Right ventricle myocardium superior (tissue), 1 donor: ENCODE data around the gene CMTM5. TPM values are rescaled to one million over a fixed set of nuclear protein-coding genes. Genes with fewer than 3 reads are reported as not detected.

Experiments used
- ATAC-seq: fragments of 200-7000 bp; cut with Tn5 transposase; one replicate; pipeline ENCODE4 v1.9.1; 2020; ENCODE audit warnings: mild to moderate bottlenecking; ENCODE audit not compliant: poor library complexity
- DNase-seq: peaks from one replicate; pipeline ENCODE4 v3.0.0-alpha.2; 2020
- intact Hi-C: fragments of 100-400 bp; cut with DNase I; formaldehyde crosslinking; loops from one replicate; pipeline ENCODE4 v1.11.2; 2022
- total RNA-seq: library from RNA; stranded (reverse); fragmentation: NEBNext Ultra II Directional; extraction: Animal tissue kit (Norgen Biotek cat#: 25700); gene quantifications from one replicate; pipeline ENCODE4 v1.2.1, GENCODE V29; 2021
- donor health status: DM: no; HTN: yes; CAD: no; lungs with severe emphysema.

Gene CMTM5
- total RNA-seq, 1 donor from 2014 or later: 0.27 TPM

- intact Hi-C loops: no loop called here
- ATAC-seq (no peak), DNase-seq (no peak)
Measured at GRCh38 chr14:23355871-23356435, 20.9 kb upstream of the CMTM5 start.

GRCh38 chr14:23356662-23357061 lies 20.2 kb upstream of the CMTM5 start:
- ATAC-seq (no peak), DNase-seq (no peak)
- intact Hi-C loops: no loop called here

DNA sequence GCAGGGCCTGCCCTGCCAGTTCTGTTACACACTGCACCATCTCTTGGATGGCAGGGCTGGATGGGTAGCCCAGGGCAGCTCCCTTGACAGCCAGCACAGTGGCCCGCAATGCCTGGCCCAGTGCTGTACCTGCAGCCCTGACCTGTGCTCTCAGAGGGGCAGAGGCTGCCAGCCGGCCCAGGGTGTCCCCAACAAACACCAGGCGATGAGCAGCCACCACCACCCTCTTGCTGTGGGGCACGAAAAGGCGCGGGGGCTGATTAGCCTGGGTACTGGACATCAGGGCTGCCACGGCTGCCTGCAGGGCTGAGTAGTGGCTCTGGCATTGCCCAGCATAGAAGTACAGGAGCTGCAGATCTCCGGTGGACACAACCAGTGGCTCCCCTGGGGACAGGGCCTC lies 19.6 kb upstream of the CMTM5 start:
- no peak for ATAC-seq
- intact Hi-C loops: no loop called here
- no peak for DNase-seq

- intact Hi-C loops: no loop called here
- peak; percentile 41 for ATAC-seq
Measured at GRCh38 chr14:23358042-23358441, 18.8 kb upstream of the CMTM5 start.

DNA sequence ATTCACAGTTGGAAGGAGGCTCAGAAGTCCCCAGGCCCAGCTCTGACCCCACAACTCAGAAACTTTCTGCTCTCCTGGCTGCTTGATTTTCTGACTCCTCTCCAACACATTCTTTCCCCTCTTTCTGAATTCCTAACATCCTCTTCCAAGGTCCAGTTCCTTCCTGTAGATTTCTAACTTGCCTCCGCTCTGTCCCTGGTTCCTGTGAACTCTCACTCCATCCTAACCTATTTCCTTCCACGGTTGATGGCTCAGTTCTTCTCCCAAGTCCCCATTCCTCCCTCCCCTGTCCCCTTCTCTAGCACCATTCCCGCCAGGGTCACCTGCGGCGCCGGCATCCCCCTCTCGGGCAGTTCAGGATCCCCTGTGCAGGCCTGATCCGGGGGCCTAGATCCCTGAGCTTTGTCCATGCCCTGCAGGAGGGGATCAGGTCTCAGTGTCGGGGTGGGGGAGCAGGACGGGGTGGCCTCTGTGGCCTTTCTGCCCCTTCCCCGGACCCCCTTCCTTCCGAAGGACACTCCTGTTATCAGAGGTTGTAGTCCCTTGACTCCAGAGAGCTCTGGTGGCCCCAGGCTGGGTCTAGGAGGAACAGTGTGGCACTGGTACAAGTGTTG lies 18.2 kb upstream of the CMTM5 start:
- intact Hi-C loops: no loop called here
- no peak for DNase-seq
- ATAC-seq: no peak

More at GRCh38 chr14:23358042-23358441, 18.8 kb upstream of the CMTM5 start:
- DNase-seq: no peak

DNA sequence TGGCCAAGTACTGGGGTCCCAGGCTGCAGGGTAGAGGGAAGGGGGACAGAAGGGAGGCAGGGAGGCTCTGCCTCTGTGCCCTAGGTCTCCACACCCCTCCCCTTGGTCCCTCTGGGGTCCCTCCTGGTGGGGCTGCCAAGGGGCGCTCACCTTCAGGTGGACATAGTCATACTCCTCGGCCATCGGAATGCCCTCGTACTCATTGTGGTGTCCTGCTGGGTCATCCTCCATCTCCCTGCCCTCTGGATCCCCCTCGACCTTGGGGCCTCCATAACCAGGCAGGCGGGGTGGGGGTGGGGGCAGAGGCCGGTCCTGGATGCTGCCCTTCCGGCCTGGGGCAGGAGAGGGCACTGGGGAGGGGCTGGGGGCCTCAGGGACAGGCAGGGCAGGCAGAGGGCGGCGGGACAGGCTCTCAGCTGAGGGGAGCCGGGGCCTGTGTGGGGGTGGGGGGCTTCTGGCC lies 17.6 kb upstream of the CMTM5 start:
- intact Hi-C loops: no loop called here
- DNase-seq (no peak), ATAC-seq (no peak)

- ATAC-seq (no peak), DNase-seq (no peak)
- intact Hi-C loops: no loop called here
Measured at GRCh38 chr14:23359722-23360447, 17.0 kb upstream of the CMTM5 start.

DNA sequence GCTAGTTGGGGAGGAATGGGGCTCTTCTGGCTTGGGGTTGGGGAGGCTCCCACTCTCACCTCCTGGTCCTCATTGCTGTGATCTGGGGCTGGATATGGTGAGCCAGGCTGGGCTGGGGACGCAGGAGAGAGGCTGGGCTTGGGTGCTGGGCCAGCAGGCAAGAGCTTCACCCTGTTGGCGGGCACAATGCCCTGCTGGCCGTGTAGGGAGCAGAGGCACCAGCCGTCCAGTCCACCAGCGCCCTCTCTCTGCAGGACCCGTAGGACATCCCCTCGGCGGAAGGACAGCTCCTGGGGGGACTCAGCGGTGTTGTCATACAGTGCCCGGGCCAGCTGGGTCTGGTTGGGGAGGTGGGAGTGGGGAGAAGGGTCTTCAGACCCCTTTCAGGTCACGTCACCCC lies 16.4 kb upstream of the CMTM5 start:
- ATAC-seq: peak; percentile 12
- peak; percentile 54 for DNase-seq
- intact Hi-C loops: no loop called here

- ATAC-seq: no peak
- DNase-seq: no peak
- intact Hi-C loops: no loop called here
Measured at GRCh38 chr14:23361320-23361719, 15.5 kb upstream of the CMTM5 start.

- DNase-seq: no peak
- no peak for ATAC-seq
- intact Hi-C loops: no loop called here
Measured at GRCh38 chr14:23361763-23362162, 15.1 kb upstream of the CMTM5 start.

- ATAC-seq (no peak), DNase-seq (no peak)
- intact Hi-C loops: no loop called here
Measured at GRCh38 chr14:23362200-23362599, 14.6 kb upstream of the CMTM5 start.

- peak; percentile 55 for DNase-seq
- intact Hi-C loops: no loop called here
- ATAC-seq: peak; percentile 15
Measured at GRCh38 chr14:23364164-23365035, 12.4 kb upstream of the CMTM5 start.

DNA sequence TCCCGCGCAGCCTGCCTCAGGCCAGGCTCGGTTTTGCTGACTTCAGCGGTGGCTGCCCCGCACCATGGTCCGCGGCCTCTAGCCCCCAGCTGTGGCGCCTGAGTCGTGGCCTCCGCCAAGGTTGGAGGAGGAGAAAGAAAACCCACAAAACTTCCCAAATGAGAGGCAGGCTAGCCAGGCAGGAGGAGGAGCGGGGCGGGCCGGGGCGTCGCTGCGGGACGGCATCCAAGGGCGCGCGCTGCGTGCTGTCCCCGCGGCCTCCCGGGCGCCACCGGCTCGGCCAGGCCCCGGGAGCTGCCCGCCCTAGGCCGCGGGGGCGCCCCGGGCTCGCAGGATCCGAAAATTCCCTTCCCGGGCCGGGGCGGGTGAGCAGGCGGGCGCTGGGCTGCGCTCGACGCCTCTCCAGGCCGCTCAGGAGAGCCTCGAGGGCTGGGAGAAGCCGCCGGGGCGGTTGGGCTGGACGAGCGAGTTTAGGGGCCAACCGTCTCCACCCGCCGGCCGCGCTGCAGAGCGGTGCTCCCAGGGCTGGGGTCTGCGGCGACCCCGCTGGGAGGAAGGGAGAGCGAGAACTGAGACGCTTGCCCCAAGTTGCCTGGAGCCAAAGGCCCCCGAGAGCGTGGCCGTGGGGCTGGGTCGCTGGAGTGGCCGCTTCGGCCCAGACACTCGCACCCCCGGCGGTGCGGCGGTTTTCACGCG lies 11.7 kb upstream of the CMTM5 start, which contains the start of gene EFS:
TSS of gene EFS (minus strand) at position 137 of the 696 bp plus-strand sequence. CDS start 147 bp downstream, outside the sequence.
- ATAC-seq (peak; percentile 71), DNase-seq (peak; percentile 71)
- intact Hi-C loops: no loop called here

GRCh38 chr14:23365732-23366425 lies 11.0 kb upstream of the CMTM5 start:
- peak; percentile 57 for DNase-seq
- intact Hi-C loops: no loop called here
- ATAC-seq: peak; percentile 81

- intact Hi-C loops: no loop called here
- peak; percentile 82 for DNase-seq
- peak; percentile 67 for ATAC-seq
Measured at GRCh38 chr14:23366426-23366921, 10.4 kb upstream of the CMTM5 start.

DNA sequence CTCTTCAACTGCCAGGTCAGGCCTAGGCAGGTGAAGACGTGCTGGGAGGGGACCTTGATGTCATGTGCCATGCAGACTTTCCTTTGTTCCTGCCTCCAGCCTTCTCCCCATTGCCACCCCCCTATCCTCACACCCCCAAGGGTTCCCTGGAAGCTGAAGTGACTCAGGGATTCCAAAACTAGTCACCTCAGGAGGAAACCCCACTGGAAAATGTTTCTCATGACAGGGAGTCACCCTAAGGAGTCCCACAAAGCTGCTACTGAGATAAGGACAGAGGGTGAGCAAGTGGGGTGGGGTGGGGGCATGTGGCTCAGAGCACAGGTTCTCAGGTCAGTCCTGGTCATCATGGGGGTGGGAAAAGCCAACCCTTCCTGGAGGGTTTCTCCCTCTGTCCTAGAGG lies 6.6 kb upstream of the CMTM5 start:
- intact Hi-C loops: loop anchor here (10.0 kb wide), 1 partner anchor 105 kb away; no protein-coding TSS in a partner anchor
- DNase-seq: no peak
- no peak for ATAC-seq

GRCh38 chr14:23371865-23372264 lies 5.0 kb upstream of the CMTM5 start:
- no peak for ATAC-seq
- intact Hi-C loops: loop anchor here (10.0 kb wide), 1 partner anchor 107 kb away; no protein-coding TSS in a partner anchor
- no peak for DNase-seq
